ENCODE measurements around the gene DENND1C. TPM values are rescaled to one million over a fixed set of nuclear protein-coding genes. Genes with fewer than 3 reads are reported as not detected.
"Not testable (repeated sequence)": the region's sequence is repeated elsewhere in the genome, so short reads cannot be mapped to it uniquely, and the experiment has no call there.

DENND1C gene
- total RNA-seq, 1 experiment from 2014 or later, result not detected

DNA sequence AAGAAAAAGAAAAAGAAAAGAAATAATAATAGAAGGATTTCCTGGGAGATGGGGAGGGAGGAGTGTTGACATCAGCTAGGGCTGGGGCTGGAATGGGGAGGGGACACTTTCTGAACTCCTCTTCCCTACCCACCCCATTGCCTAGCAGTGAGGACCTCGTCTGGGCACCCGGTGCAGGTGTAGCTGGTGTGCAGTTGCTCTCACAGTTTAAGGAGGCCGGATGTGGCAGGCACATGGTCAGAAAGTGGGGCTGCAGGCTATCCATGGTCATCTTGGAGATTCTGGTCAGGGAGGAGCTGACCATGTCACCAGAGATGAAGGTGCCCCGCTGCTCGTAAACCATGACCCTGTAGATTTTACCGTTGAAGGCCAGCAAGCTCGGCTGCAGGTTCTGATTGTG is 29.0 kb upstream of the DENND1C start:
- no peak overlapping the region for H3K4me3 Mint-ChIP-seq (ENCODE audit: low read depth, unreplicated experiment)
- DNase-seq, result no peak
- H3K27ac Mint-ChIP-seq (ENCODE audit: unreplicated experiment), result no peak overlapping the region
- CTCF ChIA-PET, result no interaction called here
- intact Hi-C loops (cut with micrococcal nuclease; ENCODE audit: unreplicated experiment), result loop anchor here (10.0 kb wide), 1 partner anchor 224 kb away; the partner anchor contains the start of genes GPR108 and TRIP10
- TF ChIP-seq, protein P1, sequence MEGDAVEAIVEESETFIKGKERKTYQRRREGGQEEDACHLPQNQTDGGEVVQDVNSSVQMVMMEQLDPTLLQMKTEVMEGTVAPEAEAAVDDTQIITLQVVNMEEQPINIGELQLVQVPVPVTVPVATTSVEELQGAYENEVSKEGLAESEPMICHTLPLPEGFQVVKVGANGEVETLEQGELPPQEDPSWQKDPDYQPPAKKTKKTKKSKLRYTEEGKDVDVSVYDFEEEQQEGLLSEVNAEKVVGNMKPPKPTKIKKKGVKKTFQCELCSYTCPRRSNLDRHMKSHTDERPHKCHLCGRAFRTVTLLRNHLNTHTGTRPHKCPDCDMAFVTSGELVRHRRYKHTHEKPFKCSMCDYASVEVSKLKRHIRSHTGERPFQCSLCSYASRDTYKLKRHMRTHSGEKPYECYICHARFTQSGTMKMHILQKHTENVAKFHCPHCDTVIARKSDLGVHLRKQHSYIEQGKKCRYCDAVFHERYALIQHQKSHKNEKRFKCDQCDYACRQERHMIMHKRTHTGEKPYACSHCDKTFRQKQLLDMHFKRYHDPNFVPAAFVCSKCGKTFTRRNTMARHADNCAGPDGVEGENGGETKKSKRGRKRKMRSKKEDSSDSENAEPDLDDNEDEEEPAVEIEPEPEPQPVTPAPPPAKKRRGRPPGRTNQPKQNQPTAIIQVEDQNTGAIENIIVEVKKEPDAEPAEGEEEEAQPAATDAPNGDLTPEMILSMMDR (IDR thresholded peaks at IDR 0.05; ENCODE audit: unreplicated experiment), result no peak
- H3K4me1 Mint-ChIP-seq (ENCODE audit: low read depth, unreplicated experiment), result no peaks in the 10 kb centered on the region
- no peaks in the 10 kb centered on the region for H3K27me3 Mint-ChIP-seq (ENCODE audit: unreplicated experiment)
- H3K9me3 Mint-ChIP-seq (ENCODE audit: low read depth, unreplicated experiment), result no peaks in the 10 kb centered on the region
- no peaks in the 10 kb centered on the region for H3K36me3 Mint-ChIP-seq (ENCODE audit: insufficient read depth, unreplicated experiment)
- BruUV-seq (replicated peaks), result no TSS peak

DNA sequence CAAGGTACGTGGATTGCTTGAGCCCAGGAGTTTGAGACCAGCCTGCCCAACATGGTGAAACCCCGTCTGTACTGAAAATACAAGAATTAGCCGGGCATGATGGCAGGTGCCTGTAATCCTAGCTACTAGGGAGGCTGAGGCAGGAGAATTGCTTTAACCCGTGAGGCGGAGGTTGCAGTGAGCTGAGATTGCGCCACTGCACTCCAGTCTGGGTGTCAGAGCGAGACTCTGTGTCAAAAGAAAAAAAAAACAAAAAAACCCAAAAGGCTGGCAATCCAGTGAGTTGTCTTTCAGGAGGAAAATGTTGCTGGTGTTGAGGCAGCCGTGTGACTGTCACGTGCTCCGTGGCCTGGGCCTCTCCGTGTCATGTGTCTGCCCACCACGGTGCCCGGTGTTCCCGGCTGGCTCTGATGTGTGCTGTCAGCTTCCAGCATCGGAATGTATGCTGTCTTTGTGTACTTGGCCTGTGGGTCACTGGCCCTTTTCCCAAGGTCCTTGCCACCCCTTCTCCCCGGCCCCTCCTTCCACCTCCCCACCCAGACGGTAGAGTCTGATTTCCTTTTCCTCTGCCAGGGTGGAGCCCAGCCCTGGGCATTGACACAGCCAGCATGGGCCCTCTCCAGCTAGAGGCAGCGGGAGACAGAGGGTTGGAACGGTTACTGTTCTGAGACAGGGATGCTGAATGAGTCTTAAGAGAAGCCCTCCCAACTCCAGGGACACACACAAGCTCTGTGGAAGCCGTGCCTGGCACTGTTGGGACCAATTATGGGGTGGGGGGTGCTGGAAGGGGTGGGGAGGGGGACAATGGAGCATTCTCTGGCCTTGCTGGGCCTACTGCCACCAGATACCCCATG is 27.8 kb upstream of the DENND1C start:
- no TSS peak for BruUV-seq (replicated peaks)
- TF ChIP-seq, protein P1 (IDR thresholded peaks at IDR 0.05; ENCODE audit: unreplicated experiment), result no peak
- Mint-ChIP-seq H3K4me1 (ENCODE audit: low read depth, unreplicated experiment) (no peaks in the 10 kb centered on the region), H3K27me3 (ENCODE audit: unreplicated experiment) (no peaks in the 10 kb centered on the region), H3K9me3 (ENCODE audit: low read depth, unreplicated experiment) (no peaks in the 10 kb centered on the region), H3K36me3 (ENCODE audit: insufficient read depth, unreplicated experiment) (no peaks in the 10 kb centered on the region), H3K4me3 (ENCODE audit: low read depth, unreplicated experiment) (no peak overlapping the region), H3K27ac (ENCODE audit: unreplicated experiment) (no peak overlapping the region)
- intact Hi-C loops (cut with micrococcal nuclease; ENCODE audit: unreplicated experiment), result no loop called here
- no peak for DNase-seq
- CTCF ChIA-PET, result no interaction called here

DNA sequence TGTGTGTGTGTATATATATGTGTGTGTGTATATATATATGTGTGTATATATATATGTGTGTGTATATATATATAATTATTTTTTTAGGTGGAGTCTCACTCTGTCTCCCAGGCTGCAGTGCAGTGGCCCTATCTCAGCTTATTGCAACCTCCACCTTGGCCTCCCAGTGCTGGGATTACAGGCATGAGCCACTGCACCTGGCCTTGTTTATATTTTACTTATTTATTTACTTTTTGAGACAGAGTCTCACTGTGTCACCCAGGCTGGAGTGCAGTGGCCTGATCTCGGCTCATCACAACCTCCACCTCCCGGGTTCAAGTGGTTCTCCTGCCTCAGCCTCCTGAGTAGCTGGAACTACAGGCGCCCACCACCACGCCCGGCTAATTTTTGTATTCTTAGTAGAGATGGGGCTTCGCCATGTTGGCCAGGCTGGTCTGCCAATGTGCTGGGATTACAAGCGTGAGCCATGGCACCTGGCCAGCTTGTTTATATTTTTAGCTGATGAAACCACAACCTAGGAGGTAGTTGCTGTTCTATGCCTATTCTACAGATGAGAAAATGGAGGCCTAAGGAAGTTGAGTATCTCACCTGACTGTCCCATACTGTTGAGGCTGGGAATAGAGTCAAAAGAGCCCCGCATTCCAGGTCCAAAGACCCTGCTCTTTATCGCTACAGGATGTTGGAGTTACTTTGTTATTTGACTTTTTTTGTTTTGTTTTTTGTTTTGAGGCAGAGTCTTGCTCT is 26.6 kb upstream of the DENND1C start:
- H3K36me3 Mint-ChIP-seq (ENCODE audit: insufficient read depth, unreplicated experiment); H3K4me1 Mint-ChIP-seq (ENCODE audit: low read depth, unreplicated experiment); H3K27ac Mint-ChIP-seq (ENCODE audit: unreplicated experiment); H3K27me3 Mint-ChIP-seq (ENCODE audit: unreplicated experiment); DNase-seq; H3K9me3 Mint-ChIP-seq (ENCODE audit: low read depth, unreplicated experiment); BruUV-seq (replicated peaks); H3K4me3 Mint-ChIP-seq (ENCODE audit: low read depth, unreplicated experiment); intact Hi-C loops (cut with micrococcal nuclease; ENCODE audit: unreplicated experiment): not testable (repeated sequence)
- CTCF ChIA-PET, result interaction anchor here (0.6 kb wide), 1 partner anchor 26 kb away, joined by 6 read pairs; no protein-coding TSS in a partner anchor

DNA sequence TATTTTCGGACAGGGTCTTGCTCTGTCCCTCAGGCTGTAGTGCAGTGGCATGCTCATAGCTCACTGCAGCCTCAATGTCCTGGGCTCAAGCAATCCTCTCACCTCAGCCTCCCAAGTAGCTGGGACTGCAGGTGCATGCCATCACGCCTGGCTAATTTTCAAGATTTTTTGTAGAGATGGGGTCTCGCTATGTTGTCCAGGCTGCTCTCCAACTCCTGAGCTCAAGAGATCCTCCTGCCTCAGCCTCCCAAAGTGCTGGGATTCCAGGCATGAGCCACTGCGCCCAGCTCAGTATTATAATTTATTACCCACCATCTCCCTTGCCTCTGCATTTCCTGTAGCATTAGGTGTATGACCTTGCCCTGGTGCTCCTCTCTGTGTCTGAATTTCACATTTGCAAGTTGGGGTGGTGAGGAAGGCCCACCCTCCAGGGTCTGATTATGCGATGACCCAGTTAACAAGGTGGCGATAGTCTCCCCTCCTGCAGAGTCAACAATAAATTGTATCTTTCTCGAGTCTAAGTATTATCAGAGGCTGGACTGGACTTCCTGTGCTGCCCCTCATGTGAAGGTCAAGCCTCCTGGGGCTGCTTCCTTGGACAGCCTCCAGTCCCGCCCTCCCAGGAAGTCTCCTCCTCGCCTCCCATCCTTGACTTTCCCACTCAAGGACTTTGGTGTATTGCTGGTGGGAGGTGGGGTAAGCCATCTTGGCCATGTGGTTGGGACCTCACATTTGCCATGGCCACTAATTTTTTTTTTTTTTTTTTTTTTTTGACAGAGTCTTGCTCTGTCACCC is 22.0 kb upstream of the DENND1C start:
- intact Hi-C loops (cut with micrococcal nuclease; ENCODE audit: unreplicated experiment), result no loop called here
- Mint-ChIP-seq H3K9me3 (ENCODE audit: low read depth, unreplicated experiment) (no peaks in the 10 kb centered on the region), H3K27me3 (ENCODE audit: unreplicated experiment) (peaks cover 29% of the 10 kb centered on the region), H3K36me3 (ENCODE audit: insufficient read depth, unreplicated experiment) (peaks cover 4% of the 10 kb centered on the region), H3K4me3 (ENCODE audit: low read depth, unreplicated experiment) (no peak overlapping the region), H3K4me1 (ENCODE audit: low read depth, unreplicated experiment) (no peaks in the 10 kb centered on the region), H3K27ac (ENCODE audit: unreplicated experiment) (no peak overlapping the region)
- TF ChIP-seq, protein P1 (IDR thresholded peaks at IDR 0.05; ENCODE audit: unreplicated experiment), result no peak
- DNase-seq, result no peak
- no TSS peak for BruUV-seq (replicated peaks)
- CTCF ChIA-PET, result no interaction called here
